ENCODE data around the gene CARNS1. TPM values are rescaled to one million over a fixed set of nuclear protein-coding genes. Genes with fewer than 3 reads are reported as not detected.

The CARNS1 gene
- total and polyA plus RNA-seq, 9 of the 15 experiments (the other 6 are each of a cell fraction or from before 2014, with no cell fraction given), result 0.01 to 0.18 (median 0.06) TPM; not detected in 3

DNA sequence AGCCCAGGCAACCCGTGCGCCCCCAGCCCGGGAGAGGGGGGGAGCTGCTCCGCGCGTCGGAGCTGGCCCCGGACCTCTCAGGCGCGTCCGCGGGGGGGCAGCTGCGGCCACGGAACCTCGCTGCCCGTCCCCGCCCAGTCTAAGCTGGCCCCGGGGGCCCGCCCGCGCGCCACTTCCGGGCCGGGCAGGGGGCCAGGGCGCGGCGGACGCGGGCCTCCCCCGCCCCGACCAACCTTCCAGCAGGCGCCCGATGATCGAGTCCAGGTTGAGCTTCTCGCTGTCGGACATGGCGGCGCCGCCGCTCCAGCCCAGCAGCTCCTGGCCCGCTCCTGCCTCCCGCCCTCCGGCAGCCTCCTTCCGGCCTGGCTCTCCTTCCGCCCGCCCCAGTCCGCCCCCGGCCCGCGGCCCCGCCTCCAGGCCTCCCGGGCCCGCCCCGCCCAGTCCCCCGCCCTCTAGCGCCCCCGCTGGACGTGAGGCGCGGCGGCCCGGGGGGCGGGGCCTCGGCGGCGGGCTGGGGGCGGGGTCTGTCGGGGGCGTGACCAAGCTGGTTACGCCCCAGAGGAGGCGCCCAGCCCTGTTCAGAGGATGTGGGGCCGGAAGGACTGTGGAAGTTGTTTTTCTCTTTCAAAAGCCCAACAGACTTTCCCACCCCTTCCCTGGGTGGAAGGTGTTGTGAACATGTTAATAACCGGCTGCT lies 13.8 kb upstream of the CARNS1 start, which contains the start of gene PPP1CA (continued):
- TF ChIP-seq ZC3H4 (CRISPR knock-in tag; IDR thresholded peaks at IDR 0.05; ENCODE audit: borderline replicate concordance) (no peak), ESRRB (CRISPR knock-in tag; IDR thresholded peaks at IDR 0.05; ENCODE audit: borderline replicate concordance) (no peak), SREBF1 (IDR thresholded peaks at IDR 0.05; ENCODE audit: borderline replicate concordance, low read depth, low read length) (no peak), SRSF7 (optimal IDR thresholded peaks at IDR 0.05; ENCODE audit: low read depth, low read length) (no peak), BDP1 (IDR thresholded peaks at IDR 0.05; ENCODE audit: insufficient read depth, insufficient read length) (no peak)
- TF ChIP-seq, protein P1, sequence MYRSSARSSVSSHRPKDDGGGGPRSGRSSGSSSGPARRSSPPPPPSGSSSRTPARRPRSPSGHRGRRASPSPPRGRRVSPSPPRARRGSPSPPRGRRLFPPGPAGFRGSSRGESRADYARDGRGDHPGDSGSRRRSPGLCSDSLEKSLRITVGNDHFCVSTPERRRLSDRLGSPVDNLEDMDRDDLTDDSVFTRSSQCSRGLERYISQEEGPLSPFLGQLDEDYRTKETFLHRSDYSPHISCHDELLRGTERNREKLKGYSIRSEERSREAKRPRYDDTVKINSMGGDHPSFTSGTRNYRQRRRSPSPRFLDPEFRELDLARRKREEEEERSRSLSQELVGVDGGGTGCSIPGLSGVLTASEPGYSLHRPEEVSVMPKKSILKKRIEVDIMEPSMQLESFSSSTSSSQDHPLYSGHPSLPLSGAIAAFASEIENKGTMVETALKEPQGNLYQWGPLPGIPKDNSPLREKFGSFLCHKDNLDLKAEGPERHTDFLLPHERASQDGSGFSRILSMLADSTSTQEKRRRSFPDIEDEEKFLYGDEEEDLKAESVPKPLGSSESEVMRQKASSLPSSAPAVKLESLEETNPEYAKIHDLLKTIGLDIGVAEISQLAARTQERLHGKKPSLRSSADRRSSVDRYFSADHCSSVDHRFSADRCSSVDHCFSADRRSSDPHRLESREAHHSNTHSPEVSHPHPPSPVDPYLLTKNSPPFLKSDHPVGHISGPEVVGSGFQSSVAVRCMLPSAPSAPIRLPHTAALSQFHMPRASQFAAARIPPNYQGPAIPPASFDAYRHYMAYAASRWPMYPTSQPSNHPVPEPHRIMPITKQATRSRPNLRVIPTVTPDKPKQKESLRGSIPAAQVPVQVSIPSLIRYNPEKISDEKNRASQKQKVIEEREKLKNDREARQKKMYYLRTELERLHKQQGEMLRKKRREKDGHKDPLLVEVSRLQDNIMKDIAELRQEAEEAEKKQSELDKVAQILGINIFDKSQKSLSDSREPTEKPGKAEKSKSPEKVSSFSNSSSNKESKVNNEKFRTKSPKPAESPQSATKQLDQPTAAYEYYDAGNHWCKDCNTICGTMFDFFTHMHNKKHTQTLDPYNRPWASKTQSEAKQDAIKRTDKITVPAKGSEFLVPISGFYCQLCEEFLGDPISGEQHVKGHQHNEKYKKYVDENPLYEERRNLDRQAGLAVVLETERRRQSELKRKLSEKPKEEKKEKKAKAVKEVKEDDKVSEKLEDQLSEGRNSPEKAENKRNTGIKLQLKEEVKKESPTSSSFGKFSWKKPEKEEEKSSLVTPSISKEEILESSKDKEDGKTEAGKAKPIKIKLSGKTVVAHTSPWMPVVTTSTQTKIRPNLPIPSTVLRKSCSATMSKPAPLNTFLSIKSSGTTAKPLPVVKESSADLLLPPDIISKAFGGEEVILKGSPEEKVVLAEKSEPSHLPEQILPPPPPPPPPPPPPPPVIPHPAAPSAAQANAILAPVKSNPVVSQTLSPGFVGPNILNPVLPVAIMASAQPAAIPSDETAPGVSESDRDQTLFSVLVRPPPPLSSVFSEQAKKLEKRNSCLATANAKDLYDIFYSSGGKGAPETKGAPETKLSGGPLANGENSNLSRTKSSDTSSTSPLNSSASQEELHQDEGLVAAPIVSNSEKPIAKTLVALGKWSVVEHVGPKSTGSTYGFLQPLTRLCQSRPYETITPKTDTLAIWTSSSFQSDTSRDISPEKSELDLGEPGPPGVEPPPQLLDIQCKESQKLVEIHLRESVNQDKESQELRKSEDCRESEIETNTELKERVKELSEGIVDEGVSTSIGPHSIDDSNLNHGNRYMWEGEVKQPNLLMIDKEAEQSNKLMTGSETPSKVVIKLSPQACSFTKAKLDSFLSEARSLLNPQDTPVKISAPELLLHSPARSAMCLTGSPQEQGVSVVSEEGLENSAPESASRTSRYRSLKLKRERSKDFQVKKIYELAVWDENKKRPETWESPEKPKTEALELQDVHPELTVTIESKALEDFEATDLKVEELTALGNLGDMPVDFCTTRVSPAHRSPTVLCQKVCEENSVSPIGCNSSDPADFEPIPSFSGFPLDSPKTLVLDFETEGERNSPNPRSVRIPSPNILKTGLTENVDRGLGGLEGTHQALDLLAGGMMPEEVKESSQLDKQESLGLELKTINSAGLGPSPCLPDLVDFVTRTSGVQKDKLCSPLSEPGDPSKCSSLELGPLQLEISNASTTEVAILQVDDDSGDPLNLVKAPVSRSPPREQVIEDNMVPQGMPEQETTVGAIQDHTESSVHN (IDR thresholded peaks at IDR 0.05; ENCODE audit: borderline replicate concordance in 1 of 2, low read depth in 1 of 2), result no peak
- TF ChIP-seq, protein P2, sequence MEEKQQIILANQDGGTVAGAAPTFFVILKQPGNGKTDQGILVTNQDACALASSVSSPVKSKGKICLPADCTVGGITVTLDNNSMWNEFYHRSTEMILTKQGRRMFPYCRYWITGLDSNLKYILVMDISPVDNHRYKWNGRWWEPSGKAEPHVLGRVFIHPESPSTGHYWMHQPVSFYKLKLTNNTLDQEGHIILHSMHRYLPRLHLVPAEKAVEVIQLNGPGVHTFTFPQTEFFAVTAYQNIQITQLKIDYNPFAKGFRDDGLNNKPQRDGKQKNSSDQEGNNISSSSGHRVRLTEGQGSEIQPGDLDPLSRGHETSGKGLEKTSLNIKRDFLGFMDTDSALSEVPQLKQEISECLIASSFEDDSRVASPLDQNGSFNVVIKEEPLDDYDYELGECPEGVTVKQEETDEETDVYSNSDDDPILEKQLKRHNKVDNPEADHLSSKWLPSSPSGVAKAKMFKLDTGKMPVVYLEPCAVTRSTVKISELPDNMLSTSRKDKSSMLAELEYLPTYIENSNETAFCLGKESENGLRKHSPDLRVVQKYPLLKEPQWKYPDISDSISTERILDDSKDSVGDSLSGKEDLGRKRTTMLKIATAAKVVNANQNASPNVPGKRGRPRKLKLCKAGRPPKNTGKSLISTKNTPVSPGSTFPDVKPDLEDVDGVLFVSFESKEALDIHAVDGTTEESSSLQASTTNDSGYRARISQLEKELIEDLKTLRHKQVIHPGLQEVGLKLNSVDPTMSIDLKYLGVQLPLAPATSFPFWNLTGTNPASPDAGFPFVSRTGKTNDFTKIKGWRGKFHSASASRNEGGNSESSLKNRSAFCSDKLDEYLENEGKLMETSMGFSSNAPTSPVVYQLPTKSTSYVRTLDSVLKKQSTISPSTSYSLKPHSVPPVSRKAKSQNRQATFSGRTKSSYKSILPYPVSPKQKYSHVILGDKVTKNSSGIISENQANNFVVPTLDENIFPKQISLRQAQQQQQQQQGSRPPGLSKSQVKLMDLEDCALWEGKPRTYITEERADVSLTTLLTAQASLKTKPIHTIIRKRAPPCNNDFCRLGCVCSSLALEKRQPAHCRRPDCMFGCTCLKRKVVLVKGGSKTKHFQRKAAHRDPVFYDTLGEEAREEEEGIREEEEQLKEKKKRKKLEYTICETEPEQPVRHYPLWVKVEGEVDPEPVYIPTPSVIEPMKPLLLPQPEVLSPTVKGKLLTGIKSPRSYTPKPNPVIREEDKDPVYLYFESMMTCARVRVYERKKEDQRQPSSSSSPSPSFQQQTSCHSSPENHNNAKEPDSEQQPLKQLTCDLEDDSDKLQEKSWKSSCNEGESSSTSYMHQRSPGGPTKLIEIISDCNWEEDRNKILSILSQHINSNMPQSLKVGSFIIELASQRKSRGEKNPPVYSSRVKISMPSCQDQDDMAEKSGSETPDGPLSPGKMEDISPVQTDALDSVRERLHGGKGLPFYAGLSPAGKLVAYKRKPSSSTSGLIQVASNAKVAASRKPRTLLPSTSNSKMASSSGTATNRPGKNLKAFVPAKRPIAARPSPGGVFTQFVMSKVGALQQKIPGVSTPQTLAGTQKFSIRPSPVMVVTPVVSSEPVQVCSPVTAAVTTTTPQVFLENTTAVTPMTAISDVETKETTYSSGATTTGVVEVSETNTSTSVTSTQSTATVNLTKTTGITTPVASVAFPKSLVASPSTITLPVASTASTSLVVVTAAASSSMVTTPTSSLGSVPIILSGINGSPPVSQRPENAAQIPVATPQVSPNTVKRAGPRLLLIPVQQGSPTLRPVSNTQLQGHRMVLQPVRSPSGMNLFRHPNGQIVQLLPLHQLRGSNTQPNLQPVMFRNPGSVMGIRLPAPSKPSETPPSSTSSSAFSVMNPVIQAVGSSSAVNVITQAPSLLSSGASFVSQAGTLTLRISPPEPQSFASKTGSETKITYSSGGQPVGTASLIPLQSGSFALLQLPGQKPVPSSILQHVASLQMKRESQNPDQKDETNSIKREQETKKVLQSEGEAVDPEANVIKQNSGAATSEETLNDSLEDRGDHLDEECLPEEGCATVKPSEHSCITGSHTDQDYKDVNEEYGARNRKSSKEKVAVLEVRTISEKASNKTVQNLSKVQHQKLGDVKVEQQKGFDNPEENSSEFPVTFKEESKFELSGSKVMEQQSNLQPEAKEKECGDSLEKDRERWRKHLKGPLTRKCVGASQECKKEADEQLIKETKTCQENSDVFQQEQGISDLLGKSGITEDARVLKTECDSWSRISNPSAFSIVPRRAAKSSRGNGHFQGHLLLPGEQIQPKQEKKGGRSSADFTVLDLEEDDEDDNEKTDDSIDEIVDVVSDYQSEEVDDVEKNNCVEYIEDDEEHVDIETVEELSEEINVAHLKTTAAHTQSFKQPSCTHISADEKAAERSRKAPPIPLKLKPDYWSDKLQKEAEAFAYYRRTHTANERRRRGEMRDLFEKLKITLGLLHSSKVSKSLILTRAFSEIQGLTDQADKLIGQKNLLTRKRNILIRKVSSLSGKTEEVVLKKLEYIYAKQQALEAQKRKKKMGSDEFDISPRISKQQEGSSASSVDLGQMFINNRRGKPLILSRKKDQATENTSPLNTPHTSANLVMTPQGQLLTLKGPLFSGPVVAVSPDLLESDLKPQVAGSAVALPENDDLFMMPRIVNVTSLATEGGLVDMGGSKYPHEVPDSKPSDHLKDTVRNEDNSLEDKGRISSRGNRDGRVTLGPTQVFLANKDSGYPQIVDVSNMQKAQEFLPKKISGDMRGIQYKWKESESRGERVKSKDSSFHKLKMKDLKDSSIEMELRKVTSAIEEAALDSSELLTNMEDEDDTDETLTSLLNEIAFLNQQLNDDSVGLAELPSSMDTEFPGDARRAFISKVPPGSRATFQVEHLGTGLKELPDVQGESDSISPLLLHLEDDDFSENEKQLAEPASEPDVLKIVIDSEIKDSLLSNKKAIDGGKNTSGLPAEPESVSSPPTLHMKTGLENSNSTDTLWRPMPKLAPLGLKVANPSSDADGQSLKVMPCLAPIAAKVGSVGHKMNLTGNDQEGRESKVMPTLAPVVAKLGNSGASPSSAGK (IDR thresholded peaks at IDR 0.05), result no peak

All from K562 (cell line).